Measurements from ENCODE around the gene FAM193B. TPM values are rescaled to one million over a fixed set of nuclear protein-coding genes. Genes with fewer than 3 reads are reported as not detected.

The FAM193B gene
- total RNA-seq, 1 donor: 32.6 TPM

GRCh38 chr5:177588413-177588909 lies 34.1 kb upstream of the FAM193B start:
- DNase-seq (ENCODE audit: insufficient read length, low spot score, missing footprints): no peak
- H3K27me3 ChIP-seq (ENCODE audit: insufficient read depth, low read length): peaks cover 32% of the 10 kb centered on the region
- TF ChIP-seq, protein P1, sequence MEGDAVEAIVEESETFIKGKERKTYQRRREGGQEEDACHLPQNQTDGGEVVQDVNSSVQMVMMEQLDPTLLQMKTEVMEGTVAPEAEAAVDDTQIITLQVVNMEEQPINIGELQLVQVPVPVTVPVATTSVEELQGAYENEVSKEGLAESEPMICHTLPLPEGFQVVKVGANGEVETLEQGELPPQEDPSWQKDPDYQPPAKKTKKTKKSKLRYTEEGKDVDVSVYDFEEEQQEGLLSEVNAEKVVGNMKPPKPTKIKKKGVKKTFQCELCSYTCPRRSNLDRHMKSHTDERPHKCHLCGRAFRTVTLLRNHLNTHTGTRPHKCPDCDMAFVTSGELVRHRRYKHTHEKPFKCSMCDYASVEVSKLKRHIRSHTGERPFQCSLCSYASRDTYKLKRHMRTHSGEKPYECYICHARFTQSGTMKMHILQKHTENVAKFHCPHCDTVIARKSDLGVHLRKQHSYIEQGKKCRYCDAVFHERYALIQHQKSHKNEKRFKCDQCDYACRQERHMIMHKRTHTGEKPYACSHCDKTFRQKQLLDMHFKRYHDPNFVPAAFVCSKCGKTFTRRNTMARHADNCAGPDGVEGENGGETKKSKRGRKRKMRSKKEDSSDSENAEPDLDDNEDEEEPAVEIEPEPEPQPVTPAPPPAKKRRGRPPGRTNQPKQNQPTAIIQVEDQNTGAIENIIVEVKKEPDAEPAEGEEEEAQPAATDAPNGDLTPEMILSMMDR (IDR thresholded peaks at IDR 0.05; ENCODE audit: extremely low read depth, low read depth, low read length): no peak

DNA sequence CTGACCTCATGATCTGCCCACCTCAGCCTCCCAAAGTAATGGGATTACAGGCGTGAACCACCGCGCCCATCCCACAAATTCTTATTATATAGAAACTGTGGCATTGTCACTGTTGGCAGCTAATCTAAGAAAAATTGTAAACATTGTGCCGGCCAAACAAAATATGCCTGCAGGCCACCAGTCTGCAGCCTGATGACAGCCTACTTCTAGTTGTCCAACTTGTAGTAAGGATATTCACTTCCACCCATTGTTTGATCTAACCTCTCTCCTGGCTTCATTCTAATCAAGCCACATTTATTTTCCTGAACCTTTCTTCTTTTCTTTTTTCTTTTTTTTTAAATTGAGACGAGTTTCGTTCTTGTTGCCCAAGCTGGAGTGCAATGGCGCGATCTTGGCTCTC lies 24.0 kb upstream of the FAM193B start:
- Histone ChIP-seq H3K27ac (ENCODE audit: low read depth, low read length) (no peak overlapping the region), H3K4me2 (ENCODE audit: insufficient read depth, low read length) (no peak overlapping the region), H3K4me3 (ENCODE audit: insufficient read depth, low read length) (no peak overlapping the region), H2AFZ (ENCODE audit: low read length) (no peak overlapping the region), H3K36me3 (ENCODE audit: insufficient read depth, low read length) (no peaks in the 10 kb centered on the region), H3K4me1 (ENCODE audit: insufficient read depth, low read length) (no peaks in the 10 kb centered on the region), H3K27me3 (ENCODE audit: insufficient read depth, low read length) (peaks cover 3% of the 10 kb centered on the region), H3K9me3 (ENCODE audit: low read depth, low read length) (no peaks in the 10 kb centered on the region), H4K20me1 (ENCODE audit: insufficient read depth, low read length) (no peaks in the 10 kb centered on the region), H3K79me2 (ENCODE audit: insufficient read depth, low read length) (no peaks in the 10 kb centered on the region)
- TF ChIP-seq, protein P1 (IDR thresholded peaks at IDR 0.05; ENCODE audit: extremely low read depth, low read depth, low read length): no peak
- DNase-seq (ENCODE audit: insufficient read length, low spot score, missing footprints): no peak

More at GRCh38 chr5:177588413-177588909, 34.1 kb upstream of the FAM193B start:
- peaks cover 7% of the 10 kb centered on the region for H4K20me1 ChIP-seq (ENCODE audit: insufficient read depth, low read length)
- no peak overlapping the region for H3K4me2 ChIP-seq (ENCODE audit: insufficient read depth, low read length)
- no peaks in the 10 kb centered on the region for H3K9me3 ChIP-seq (ENCODE audit: low read depth, low read length)
- no peak overlapping the region for H2AFZ ChIP-seq (ENCODE audit: low read length)
- H3K27ac ChIP-seq (ENCODE audit: low read depth, low read length): no peak overlapping the region
- H3K4me3 ChIP-seq (ENCODE audit: insufficient read depth, low read length): no peak overlapping the region
- H3K4me1 ChIP-seq (ENCODE audit: insufficient read depth, low read length): peaks cover 12% of the 10 kb centered on the region
- H3K36me3 ChIP-seq (ENCODE audit: insufficient read depth, low read length): peaks cover 3% of the 10 kb centered on the region
- H3K79me2 ChIP-seq (ENCODE audit: insufficient read depth, low read length): peaks cover 15% of the 10 kb centered on the region

GRCh38 chr5:177576169-177576568 lies 21.8 kb upstream of the FAM193B start:
- no peaks in the 10 kb centered on the region for H3K4me1 ChIP-seq (ENCODE audit: insufficient read depth, low read length)
- peaks cover 3% of the 10 kb centered on the region for H3K27me3 ChIP-seq (ENCODE audit: insufficient read depth, low read length)
- H3K4me3 ChIP-seq (ENCODE audit: insufficient read depth, low read length): no peak overlapping the region
- no peaks in the 10 kb centered on the region for H3K79me2 ChIP-seq (ENCODE audit: insufficient read depth, low read length)
- no peak overlapping the region for H3K27ac ChIP-seq (ENCODE audit: low read depth, low read length)
- no peak overlapping the region for H2AFZ ChIP-seq (ENCODE audit: low read length)
- no peaks in the 10 kb centered on the region for H3K36me3 ChIP-seq (ENCODE audit: insufficient read depth, low read length)
- no peak overlapping the region for H3K4me2 ChIP-seq (ENCODE audit: insufficient read depth, low read length)
- no peak for DNase-seq (ENCODE audit: insufficient read length, low spot score, missing footprints)
- no peaks in the 10 kb centered on the region for H3K9me3 ChIP-seq (ENCODE audit: low read depth, low read length)
- TF ChIP-seq, protein P1 (IDR thresholded peaks at IDR 0.05; ENCODE audit: extremely low read depth, low read depth, low read length): no peak
- no peaks in the 10 kb centered on the region for H4K20me1 ChIP-seq (ENCODE audit: insufficient read depth, low read length)

DNA sequence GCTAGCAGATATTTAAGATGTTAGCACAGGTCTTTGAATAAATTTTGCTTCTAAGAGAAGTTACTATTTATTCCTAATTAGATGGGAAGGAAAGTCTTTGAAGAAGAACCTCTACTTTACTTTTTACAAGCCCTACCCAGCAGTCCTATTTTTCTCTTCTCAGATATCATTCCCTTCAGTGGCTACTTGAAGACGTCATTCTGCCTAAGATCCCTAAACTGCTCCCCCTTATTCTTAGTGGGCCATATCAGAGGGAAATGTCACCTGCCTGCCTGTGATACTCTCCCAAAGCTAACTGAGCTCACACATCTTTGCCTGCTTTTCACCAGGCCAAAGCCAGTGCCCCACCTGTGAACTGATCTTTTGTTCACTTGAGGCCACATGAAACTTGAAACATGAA lies 21.1 kb upstream of the FAM193B start:
- DNase-seq (ENCODE audit: insufficient read length, low spot score, missing footprints): no peak
- Histone ChIP-seq H3K4me3 (ENCODE audit: insufficient read depth, low read length) (no peak overlapping the region), H4K20me1 (ENCODE audit: insufficient read depth, low read length) (no peaks in the 10 kb centered on the region), H2AFZ (ENCODE audit: low read length) (no peak overlapping the region), H3K36me3 (ENCODE audit: insufficient read depth, low read length) (no peaks in the 10 kb centered on the region), H3K9me3 (ENCODE audit: low read depth, low read length) (no peaks in the 10 kb centered on the region), H3K27me3 (ENCODE audit: insufficient read depth, low read length) (peaks cover 3% of the 10 kb centered on the region), H3K27ac (ENCODE audit: low read depth, low read length) (no peak overlapping the region), H3K4me1 (ENCODE audit: insufficient read depth, low read length) (no peaks in the 10 kb centered on the region), H3K79me2 (ENCODE audit: insufficient read depth, low read length) (no peaks in the 10 kb centered on the region), H3K4me2 (ENCODE audit: insufficient read depth, low read length) (no peak overlapping the region)
- TF ChIP-seq, protein P1 (IDR thresholded peaks at IDR 0.05; ENCODE audit: extremely low read depth, low read depth, low read length): no peak

Data from osteoblast (primary cell).